Omental fat pad (tissue), 4 donors: ENCODE results near the gene PDZRN4. TPM values are rescaled to one million over a fixed set of nuclear protein-coding genes. Genes with fewer than 3 reads are reported as not detected.
"Not testable (repeated sequence)": the region's sequence is repeated elsewhere in the genome, so short reads cannot be mapped to it uniquely, and the experiment has no call there.

Experiments used
- ATAC-seq: fragments of 150-250 bp; one replicate; pipeline ENCODE4 v1.9.1; 2016; ENCODE audit warnings: mild to moderate bottlenecking, moderate library complexity; ENCODE audit not compliant: low FRiP score
- DNase-seq: peaks from one replicate; pipeline ENCODE4 v3.0.0-alpha.2; 2019; ENCODE audit warnings: low spot score
- total RNA-seq, 4 donors: library from RNA; depleted of rRNA; stranded (reverse); fragments of >200 nt; gene quantifications; one replicate each; pipeline ENCODE4 v1.1.0, GENCODE V29; 2016
- TF ChIP-seq, protein P1 (sequence below), 3 donors: fragments of 450-650 bp; IDR thresholded peaks; one replicate each; pipeline ENCODE4 v1.5.1; 2016 to 2017; ENCODE audit warnings: antibody characterized with exemption in 3 of 3, mild to moderate bottlenecking in 3 of 3, moderate library complexity in 2 of 3

Gene PDZRN4
- total RNA-seq, 4 donors from 2014 or later = 1.0 to 9.7 (median 4.3) TPM

DNA sequence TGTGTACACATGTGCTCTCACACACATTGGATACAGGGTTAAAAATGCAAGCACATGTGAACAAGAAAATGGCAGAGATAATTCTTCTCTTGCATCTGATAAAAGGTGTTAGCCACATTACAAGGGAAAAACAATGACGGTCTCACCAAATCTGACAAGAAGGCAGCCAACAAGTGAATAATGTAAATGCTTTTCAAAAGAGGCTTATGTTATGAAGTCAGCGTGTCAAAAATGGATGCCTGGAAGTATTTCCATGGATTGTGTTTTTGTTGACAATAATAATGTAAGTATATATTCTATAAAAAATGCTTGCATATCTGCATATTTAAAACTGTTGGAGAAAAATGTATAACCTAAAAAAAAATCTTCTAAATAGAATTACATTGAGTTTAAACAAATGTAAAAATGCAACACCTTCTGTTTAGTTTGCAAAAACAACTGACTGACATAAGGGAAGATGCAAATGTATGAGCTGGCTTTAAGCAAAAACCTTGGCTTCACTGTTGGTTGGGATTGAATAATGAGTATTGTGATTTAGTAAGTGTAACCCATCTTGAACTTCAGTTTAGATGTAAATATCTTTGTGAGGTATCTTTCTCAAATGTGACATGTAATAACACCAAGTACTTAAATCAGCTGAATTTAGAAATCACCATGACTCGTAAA, 424.9 kb downstream of the PDZRN4 start:
- DNase-seq (no peak), ATAC-seq (no peak)
- TF ChIP-seq, protein P1, sequence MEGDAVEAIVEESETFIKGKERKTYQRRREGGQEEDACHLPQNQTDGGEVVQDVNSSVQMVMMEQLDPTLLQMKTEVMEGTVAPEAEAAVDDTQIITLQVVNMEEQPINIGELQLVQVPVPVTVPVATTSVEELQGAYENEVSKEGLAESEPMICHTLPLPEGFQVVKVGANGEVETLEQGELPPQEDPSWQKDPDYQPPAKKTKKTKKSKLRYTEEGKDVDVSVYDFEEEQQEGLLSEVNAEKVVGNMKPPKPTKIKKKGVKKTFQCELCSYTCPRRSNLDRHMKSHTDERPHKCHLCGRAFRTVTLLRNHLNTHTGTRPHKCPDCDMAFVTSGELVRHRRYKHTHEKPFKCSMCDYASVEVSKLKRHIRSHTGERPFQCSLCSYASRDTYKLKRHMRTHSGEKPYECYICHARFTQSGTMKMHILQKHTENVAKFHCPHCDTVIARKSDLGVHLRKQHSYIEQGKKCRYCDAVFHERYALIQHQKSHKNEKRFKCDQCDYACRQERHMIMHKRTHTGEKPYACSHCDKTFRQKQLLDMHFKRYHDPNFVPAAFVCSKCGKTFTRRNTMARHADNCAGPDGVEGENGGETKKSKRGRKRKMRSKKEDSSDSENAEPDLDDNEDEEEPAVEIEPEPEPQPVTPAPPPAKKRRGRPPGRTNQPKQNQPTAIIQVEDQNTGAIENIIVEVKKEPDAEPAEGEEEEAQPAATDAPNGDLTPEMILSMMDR (IDR thresholded peaks at IDR 0.05) = no peak

DNA sequence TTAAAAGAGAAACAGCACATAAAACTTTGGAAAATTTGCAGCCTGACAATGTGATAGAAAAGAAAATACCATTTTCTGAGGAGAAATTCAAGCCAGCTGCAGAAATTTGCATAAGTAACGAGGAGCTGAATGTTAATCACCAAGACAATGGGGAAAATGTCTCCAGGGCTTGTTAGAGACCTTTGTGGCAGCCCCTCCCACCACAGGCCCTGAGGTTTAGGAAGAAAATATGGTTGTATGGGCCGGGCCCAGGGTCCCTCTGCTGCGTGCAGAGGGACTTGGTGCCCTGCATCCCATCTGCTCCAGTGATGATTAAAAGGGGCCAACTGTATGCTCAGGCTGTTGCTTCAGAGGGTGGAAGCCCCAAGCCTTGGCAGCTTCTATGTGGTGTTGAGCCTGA, 427.1 kb downstream of the PDZRN4 start:
- DNase-seq, ATAC-seq: not testable (repeated sequence)

DNA sequence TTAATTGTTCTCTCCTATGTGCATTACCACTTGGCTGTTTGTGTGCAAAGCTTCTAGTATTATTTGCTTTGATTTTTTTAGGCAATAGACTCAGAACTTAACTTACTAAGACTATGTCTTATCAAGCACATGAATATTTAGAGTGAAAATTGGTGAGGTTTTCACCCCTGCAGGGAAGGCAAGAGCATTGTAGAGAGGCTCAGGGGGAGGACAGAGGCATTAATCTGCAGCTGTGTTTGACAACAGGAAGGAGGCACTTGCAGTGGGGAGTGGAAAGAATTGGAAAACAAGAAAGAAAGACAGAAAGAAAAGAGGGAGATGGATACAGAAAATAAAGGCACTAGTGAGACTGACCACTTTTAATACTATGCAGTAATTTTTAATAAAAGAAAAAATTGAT, 431.6 kb downstream of the PDZRN4 start:
- ATAC-seq (no peak), DNase-seq (no peak)
- TF ChIP-seq, protein P1 (IDR thresholded peaks at IDR 0.05) = no peak

DNA sequence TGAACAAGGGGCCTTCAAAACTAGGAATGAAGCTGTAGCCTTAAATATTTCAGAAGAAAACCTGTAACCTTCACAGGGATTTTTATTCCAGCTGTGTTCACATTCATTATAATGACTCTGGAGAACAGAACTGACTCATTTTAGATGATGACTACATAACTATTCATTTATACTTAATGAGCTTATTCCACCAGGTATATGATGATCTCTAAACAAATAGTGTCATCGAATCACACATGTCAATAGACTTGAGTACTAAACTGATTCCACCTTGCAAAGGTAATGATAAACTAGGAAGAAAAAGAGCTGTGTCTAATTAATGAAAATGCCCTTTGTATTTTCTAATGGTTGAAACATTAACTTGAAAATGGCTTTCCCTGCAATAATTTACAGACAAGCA, 433.2 kb downstream of the PDZRN4 start:
- no peak for DNase-seq
- ATAC-seq = no peak
- TF ChIP-seq, protein P1 (IDR thresholded peaks at IDR 0.05) = no peak
